Skin of body (tissue), 2 donors: ENCODE data around the gene PLEKHA8. TPM values are rescaled to one million over a fixed set of nuclear protein-coding genes. Genes with fewer than 3 reads are reported as not detected.
"Not testable (repeated sequence)": the region's sequence is repeated elsewhere in the genome, so short reads cannot be mapped to it uniquely, and the experiment has no call there.

Source experiments
- DNase-seq: peaks from one replicate; lab custom pipeline; 2025; lab: John Stamatoyannopoulos, UW
- total RNA-seq: library from RNA; depleted of rRNA; stranded (reverse); fragments of >200 nt; gene quantifications from one replicate; pipeline ENCODE4 v1.2.3, GENCODE V29; 2014

The PLEKHA8 gene
- total RNA-seq, 1 donor from 2014 or later, result 13.9 TPM

GRCh38 chr7:30098599-30098998, 70.4 kb downstream of the PLEKHA8 start:
- DNase-seq, result not testable (repeated sequence)

DNA sequence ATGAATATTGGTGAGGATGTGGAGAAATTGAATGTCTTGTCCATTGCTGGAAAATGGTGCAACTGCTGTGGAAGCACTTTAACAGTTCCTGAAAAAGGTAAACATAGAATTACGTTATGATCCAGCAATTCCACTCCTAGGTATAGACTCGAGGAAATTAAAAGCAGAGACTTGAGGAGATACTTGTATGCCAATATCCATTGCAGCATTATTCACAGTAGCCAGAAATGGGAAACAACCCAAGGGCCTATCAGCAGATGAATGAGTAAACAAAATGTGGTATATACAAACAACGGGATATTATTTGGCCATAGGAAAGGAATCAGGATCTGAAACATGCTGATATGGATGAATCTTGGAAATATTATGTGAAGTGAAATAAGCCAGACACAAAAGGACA, 74.1 kb downstream of the PLEKHA8 start:
- no peak for DNase-seq

DNA sequence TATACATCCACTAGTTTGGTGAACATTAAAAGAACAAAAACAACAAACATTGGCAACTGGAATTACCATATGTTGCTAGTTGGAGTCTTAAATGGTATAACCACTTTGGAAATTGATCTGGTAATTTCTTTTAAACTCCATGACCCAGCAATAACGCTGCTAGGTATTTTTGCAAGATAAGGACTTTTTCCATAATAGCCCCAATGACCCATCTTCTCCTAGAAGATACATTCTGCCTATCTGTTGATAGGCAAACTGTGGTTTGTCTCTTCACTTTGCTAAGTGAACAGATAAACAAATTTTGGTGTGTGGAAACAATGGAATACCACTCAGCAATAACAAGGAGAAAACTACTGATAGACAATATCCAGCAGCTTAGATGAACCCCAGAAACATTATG, 75.9 kb downstream of the PLEKHA8 start:
- DNase-seq, result no peak

DNA sequence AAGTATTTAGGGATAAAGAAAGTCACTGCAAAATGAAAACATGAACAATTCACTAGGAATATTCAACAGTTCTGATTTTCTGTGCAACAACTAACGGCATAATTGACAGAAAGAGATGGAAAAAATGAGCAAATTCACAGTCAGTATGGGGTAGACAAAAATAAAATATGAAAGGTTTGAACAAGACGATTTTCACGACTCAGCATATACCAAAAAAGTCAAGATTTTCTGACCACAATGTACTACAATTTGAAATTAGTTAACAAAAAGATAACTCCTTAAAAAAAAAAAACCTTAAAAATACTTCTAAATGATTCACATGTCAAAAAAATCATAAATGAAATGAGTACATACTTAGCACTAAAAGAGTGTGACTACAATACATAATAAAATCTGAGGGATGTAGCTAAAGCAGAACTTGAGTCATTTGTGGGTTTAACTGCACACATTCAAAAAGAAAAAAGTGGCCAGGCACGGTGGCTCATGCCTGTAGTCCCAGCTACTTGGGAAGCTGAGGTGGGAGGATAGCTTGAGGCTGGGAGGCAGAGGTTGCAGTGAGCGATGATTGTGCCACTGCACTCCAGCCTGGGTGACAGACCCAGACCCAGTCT, 84.0 kb downstream of the PLEKHA8 start:
- DNase-seq, result no peak

DNA sequence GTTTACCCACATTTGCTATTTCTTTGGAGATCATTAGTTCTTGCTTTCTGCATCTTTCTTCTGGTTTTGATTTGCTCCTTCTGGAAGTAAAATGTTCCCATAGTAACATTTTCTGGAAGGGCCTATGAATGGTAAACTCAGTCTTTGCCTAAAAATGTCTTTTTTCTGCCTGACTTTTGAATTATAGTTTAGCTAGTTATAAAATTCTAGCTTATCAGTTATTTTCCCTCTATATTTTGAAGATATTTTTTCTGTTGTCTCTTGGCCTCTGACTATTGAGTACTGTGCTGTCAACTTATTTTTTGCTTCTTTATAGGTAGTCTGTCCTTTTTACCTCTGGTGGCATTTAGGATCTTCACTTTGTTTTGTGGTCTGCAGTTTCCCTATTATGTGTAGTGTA, 84.9 kb downstream of the PLEKHA8 start:
- no peak for DNase-seq

GRCh38 chr7:30114536-30115238, 86.5 kb downstream of the PLEKHA8 start:
- peak; percentile 21 for DNase-seq

DNA sequence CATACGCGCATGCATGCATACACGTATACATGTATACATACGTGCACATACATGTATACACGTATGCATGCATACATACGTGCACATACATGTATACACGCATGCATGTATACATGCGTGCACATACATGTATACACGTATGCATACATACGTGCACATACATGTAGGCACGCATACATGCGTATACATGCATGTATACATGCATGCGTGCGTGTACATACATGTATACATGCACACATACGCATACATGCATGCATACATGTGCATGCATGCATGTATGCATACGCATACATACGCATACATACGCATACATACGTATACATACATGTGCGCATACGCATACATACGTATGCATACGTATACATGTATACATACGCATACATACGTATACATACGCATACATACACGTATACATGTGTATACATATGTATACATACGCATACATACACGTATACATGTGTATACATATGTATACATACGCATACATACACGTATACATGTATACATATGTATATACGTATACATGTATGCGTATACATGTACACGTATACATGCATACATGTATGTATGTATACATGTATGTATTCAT, 87.6 kb downstream of the PLEKHA8 start:
- DNase-seq, result no peak

DNA sequence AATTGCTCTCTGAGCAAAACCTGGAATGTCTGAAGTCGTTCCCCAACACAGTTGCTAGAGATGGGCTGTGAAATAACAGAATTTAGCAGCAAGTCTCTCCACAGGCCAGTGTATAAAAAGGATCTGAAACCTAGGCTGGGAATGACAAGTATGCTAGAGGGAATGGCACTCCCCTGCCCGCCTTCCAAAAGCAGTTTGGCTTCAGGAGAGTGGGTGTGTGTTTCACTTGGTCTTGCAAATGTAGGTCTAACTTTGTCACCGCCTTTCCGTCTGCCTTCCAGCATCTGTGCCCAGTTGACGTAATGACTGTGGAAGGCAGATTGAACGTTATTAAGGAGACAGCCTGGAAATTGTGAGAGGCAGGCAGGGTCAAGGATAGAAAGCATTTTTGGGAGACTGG, 88.6 kb downstream of the PLEKHA8 start:
- DNase-seq, result peak; percentile 63

- DNase-seq, result no peak
Measured at GRCh38 chr7:30117896-30118295, 89.7 kb downstream of the PLEKHA8 start.

DNA sequence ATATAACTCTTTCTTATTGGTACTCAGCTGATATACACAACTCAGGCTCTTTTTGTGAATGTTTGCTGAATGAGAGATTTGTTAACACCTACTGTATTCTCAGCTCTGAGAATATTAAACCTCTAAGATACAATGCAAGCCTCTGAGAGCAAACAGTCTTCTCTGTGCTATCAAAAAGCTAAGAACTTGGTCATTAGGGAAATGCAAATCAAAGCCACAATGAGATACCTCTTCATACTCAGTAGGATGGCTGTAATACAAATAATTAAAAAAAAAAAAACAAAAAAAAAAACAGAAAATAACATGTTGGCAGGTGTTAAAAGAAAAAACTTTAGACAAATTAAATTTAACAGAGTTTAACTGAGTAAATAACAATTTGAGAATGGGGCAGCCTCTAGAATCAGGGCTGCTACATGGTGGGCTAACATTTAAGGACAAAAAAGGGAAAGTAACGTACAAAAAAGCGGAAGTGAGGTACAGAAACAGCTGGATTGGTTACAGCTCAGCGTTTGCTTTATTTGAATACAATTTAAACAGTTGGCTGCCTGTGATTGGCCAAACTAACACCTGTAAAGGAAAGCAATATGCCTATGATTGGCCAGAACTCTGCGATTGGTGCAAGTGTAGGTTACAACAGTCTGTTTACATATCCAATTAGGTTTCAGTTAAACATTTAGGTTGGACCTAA, 91.8 kb downstream of the PLEKHA8 start:
- DNase-seq, result no peak

GRCh38 chr7:30133736-30134610, 105.8 kb downstream of the PLEKHA8 start:
- DNase-seq, result no peak

- DNase-seq, result peak; percentile 57
Measured at GRCh38 chr7:30134611-30135300, 106.5 kb downstream of the PLEKHA8 start, which contains the start of gene MTURN. Gene MTURN, plus strand, starts transcription at chr7:30134986. Its CDS starts 151 bp downstream, at chr7:30135137.

GRCh38 chr7:30135301-30136116, 107.3 kb downstream of the PLEKHA8 start:
- DNase-seq, result peak; percentile 32

- no peak for DNase-seq
Measured at GRCh38 chr7:30136117-30136731, 108.0 kb downstream of the PLEKHA8 start.

DNA sequence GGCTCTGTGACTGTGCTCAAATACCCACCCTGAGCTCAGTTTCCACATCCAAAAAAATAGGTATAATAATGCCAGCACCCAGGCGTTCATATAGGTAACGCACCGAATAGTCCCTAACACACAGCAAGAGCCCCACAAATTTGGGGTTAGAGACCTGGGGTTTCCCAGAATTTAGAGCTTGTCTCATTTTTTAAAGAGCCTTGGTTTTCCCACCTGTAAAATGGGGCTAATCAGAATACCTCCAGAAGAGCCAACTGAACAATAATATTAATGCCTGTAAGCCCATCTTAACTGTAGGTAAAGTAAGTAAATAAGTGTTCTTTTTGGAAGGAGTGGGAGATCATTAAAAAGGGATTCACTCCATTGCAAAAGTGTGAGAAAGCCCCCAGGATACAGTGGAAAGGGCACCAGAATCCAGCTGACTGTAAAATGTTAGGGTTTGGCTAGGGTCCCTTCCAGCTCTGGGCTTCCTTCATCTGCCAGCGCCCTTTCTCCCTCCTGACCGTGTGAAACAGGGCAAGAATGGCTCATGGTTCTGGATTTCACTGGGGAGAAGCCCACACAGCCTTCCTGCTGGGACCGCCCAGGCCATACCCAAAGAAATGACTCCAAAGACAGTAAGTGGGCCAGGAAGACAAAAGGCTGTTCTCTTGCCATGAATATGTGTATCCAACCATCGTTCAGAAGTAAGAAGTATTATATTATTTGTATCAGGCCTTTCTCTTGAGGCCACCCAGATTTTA, 108.7 kb downstream of the PLEKHA8 start:
- no peak for DNase-seq

GRCh38 chr7:30139836-30140384, 111.7 kb downstream of the PLEKHA8 start:
- DNase-seq, result no peak

- no peak for DNase-seq
Measured at GRCh38 chr7:30140456-30140855, 112.2 kb downstream of the PLEKHA8 start.

DNA sequence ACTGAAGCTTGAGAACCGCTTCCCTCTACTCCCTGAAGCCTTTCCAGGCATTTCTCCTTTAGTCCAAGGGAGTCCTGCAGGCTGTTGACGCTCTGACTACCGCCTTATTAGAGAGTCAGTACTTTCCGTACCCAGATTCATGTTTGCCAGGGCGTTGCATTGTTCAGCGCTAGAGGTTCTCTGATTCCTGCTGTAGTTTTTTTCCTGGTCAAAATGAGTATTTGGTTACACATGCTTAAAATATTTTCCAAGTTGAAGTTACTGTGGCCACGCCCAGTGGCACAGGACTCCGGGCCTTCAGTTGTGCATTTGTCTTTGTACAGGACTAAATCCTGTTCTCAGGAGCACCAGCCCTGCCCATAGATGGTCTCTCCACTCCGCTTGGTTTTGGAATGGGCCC, 114.5 kb downstream of the PLEKHA8 start:
- peak; percentile 9 for DNase-seq
